ENCODE data around the gene PEX14. TPM values are rescaled to one million over a fixed set of nuclear protein-coding genes. Genes with fewer than 3 reads are reported as not detected.

The PEX14 gene
- total RNA-seq, 1 donor from 2014 or later, result 10.6 TPM

- no peak for DNase-seq (ENCODE audit: low spot score in 2 of 2)
These were observed 130.2 kb downstream of the PEX14 start for GRCh38 chr1:10604966-10605365.

GRCh38 chr1:10606064-10606463 lies 131.3 kb downstream of the PEX14 start:
- no peak for TF ChIP-seq CTCF (IDR thresholded peaks at IDR 0.05)
- no peak for DNase-seq (ENCODE audit: low spot score in 2 of 2)

More at GRCh38 chr1:10604966-10605365, 130.2 kb downstream of the PEX14 start:
- TF ChIP-seq CTCF (IDR thresholded peaks at IDR 0.05), result no peak
- Histone ChIP-seq H3K9me3 (no peaks in the 10 kb centered on the region), H3K36me3 (peaks cover 5% of the 10 kb centered on the region in 2 donors), H3K27me3 (no peaks in the 10 kb centered on the region), H3K27ac (no peak overlapping the region), H3K4me1 (no peaks in the 10 kb centered on the region), H3K4me3 (no peak overlapping the region)
- intact Hi-C loops (cut with DNase I), result no loop called here

GRCh38 chr1:10607228-10607627 lies 132.5 kb downstream of the PEX14 start:
- intact Hi-C loops (cut with DNase I), result no loop called here
- no peaks in the 10 kb centered on the region for H3K9me3 ChIP-seq
- H3K36me3 ChIP-seq, result no peaks in the 10 kb centered on the region
- no peak overlapping the region for H3K27ac ChIP-seq
- H3K27me3 ChIP-seq, result no peaks in the 10 kb centered on the region
- H3K4me3 ChIP-seq, result no peak overlapping the region
- no peaks in the 10 kb centered on the region for H3K4me1 ChIP-seq
- no peak for TF ChIP-seq CTCF (IDR thresholded peaks at IDR 0.05)
- DNase-seq (ENCODE audit: low spot score in 2 of 2), result no peak

More at GRCh38 chr1:10606064-10606463, 131.3 kb downstream of the PEX14 start:
- intact Hi-C loops (cut with DNase I), result no loop called here
- no peaks in the 10 kb centered on the region for H3K9me3 ChIP-seq
- no peak overlapping the region for H3K4me3 ChIP-seq
- H3K36me3 ChIP-seq, result peaks cover 4 to 5% of the 10 kb centered on the region in 2 donors
- no peaks in the 10 kb centered on the region for H3K4me1 ChIP-seq
- no peak overlapping the region for H3K27ac ChIP-seq
- H3K27me3 ChIP-seq, result no peaks in the 10 kb centered on the region

GRCh38 chr1:10608690-10609089 lies 133.9 kb downstream of the PEX14 start:
- intact Hi-C loops (cut with DNase I), result no loop called here
- DNase-seq (ENCODE audit: low spot score in 2 of 2), result no peak
- H3K4me1 ChIP-seq, result no peaks in the 10 kb centered on the region
- H3K27ac ChIP-seq, result no peak overlapping the region
- TF ChIP-seq CTCF (IDR thresholded peaks at IDR 0.05), result no peak
- H3K27me3 ChIP-seq, result no peaks in the 10 kb centered on the region
- H3K4me3 ChIP-seq, result no peak overlapping the region
- no peaks in the 10 kb centered on the region for H3K9me3 ChIP-seq
- H3K36me3 ChIP-seq, result no peaks in the 10 kb centered on the region

GRCh38 chr1:10610901-10611600 lies 136.3 kb downstream of the PEX14 start:
- Histone ChIP-seq H3K4me1 (no peaks in the 10 kb centered on the region), H3K4me3 (no peak overlapping the region), H3K27ac (no peak overlapping the region), H3K36me3 (no peaks in the 10 kb centered on the region), H3K27me3 (no peaks in the 10 kb centered on the region), H3K9me3 (no peaks in the 10 kb centered on the region)
- intact Hi-C loops (cut with DNase I), result no loop called here
- DNase-seq (ENCODE audit: low spot score in 2 of 2), result no peak
- TF ChIP-seq CTCF (IDR thresholded peaks at IDR 0.05), result no peak
